Cardiac septum (tissue), 1 donor: ENCODE measurements around the gene ATCAY. TPM values are rescaled to one million over a fixed set of nuclear protein-coding genes. Genes with fewer than 3 reads are reported as not detected.

Source experiments
- DNase-seq: peaks from one replicate; pipeline ENCODE4 v3.0.0-alpha.2; 2020; ENCODE audit warnings: low spot score
- intact Hi-C: fragments of 100-400 bp; cut with DNase I; formaldehyde crosslinking; loops from one replicate; pipeline ENCODE4 v1.14.0; 2022
- long read RNA-seq: library from polyadenylated mRNA; unstranded; transcript quantifications from one replicate; pipeline ENCODE4 v2.0.0, GENCODE V29; 2021
- total RNA-seq: library from RNA; stranded (reverse); fragmentation: NEBNext Ultra II Directional; extraction: Animal tissue kit (Norgen Biotek cat#: 25700); gene quantifications from one replicate; pipeline ENCODE4 v1.2.1, GENCODE V29; 2021
- donor health status: DM: no; HTN: no; CAD: no.

Gene ATCAY, protein sequence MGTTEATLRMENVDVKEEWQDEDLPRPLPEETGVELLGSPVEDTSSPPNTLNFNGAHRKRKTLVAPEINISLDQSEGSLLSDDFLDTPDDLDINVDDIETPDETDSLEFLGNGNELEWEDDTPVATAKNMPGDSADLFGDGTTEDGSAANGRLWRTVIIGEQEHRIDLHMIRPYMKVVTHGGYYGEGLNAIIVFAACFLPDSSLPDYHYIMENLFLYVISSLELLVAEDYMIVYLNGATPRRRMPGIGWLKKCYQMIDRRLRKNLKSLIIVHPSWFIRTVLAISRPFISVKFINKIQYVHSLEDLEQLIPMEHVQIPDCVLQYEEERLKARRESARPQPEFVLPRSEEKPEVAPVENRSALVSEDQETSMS
- not detected for total RNA-seq
- long read RNA-seq, partial matches to known transcripts = 0 of 4 reads
- long read RNA-seq, other reads (novel, unspliced or antisense) = 4 of 4 reads

GRCh38 chr19:3880471-3881271 is at the start of gene ATCAY:
Gene ATCAY (plus strand): TSS chr19:3880685. CDS start chr19:3885768, 5,083 bp downstream.
- intact Hi-C loops = no loop called here
- no peak for DNase-seq

GRCh38 chr19:3831601-3832000 is 48.9 kb upstream of the ATCAY start:
- intact Hi-C loops = no loop called here
- DNase-seq = no peak

- intact Hi-C loops = no loop called here
Measured at GRCh38 chr19:3832001-3832400, 48.5 kb upstream of the ATCAY start.

DNA sequence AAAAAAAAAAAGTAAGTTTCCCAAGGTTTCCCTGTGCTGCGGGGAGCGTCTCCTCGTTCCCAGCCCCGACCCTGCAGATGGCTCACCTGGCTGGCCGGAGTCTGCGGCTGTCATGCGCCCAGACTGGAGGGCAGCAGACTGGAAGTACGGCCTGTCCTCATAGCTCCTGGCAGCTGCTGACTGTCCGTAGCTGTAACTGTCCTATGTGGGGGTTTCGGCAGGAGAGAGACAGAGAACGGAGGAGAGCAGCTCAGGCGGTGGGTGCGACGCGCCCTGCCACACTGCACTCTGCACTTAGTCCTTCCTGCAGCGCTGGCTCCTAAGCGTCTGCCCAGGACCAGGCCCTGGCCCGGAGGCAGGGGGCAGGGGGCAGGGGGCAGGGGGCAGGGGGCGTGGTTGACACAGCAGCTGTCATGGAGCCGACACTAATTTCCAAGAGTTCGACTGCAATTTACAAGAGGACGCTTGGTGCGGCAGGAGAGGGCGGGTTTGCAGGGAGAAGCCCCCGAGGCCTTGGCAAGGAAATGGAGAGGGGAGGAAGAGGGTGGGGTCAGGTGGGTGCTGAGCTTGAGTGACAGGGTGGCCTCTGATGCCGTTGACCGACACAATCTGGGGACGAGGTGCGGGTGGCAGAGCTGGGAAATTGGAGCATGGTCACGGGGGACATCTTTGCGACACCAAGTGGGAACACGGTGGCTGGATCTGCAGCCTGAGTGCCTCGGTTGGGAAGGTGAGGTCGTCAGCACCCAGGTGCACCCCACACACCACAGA is 46.7 kb upstream of the ATCAY start:
- intact Hi-C loops = no loop called here

More at GRCh38 chr19:3832001-3832400, 48.5 kb upstream of the ATCAY start:
- DNase-seq = no peak

GRCh38 chr19:3834349-3835054 is 46.0 kb upstream of the ATCAY start:
- intact Hi-C loops = no loop called here

More for the DNA sequence above, 46.7 kb upstream of the ATCAY start:
- DNase-seq = no peak

GRCh38 chr19:3835055-3835435 is 45.4 kb upstream of the ATCAY start:
- intact Hi-C loops = no loop called here
- no peak for DNase-seq

More at GRCh38 chr19:3834349-3835054, 46.0 kb upstream of the ATCAY start:
- no peak for DNase-seq

GRCh38 chr19:3836887-3837286 is 43.6 kb upstream of the ATCAY start:
- intact Hi-C loops = no loop called here
- DNase-seq = no peak

DNA sequence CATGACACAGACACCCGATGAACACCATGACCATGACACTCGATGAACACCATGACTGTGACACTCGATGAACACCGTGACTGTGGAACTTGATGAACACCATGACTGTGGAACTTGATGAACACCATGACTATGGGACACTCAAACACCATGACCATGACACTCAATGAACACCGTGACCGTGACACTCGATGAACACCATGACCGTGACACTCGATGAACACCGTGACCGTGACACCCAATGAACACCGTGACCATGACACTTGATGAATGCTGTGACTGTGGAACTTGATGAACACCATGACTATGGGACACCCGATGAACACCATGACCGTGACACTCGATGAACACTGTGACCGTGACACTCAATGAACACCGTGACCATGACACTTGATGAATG is 43.2 kb upstream of the ATCAY start:
- no peak for DNase-seq
- intact Hi-C loops = no loop called here

DNA sequence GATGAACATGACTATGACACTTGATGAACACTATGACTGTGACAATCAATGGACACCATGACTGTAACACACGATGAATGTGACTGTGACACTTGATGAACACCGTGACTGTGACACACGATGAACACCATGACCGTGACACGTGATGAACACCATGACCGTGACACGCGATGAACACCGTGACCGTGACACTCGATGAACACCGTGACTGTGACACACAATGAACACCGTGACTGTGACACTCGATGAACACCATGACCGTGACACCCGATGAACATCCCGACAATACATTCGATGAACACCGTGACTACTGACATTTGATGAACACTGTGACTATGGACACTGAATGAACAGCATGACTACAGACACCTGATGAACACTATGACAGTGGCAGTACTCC is 42.6 kb upstream of the ATCAY start:
- intact Hi-C loops = no loop called here
- no peak for DNase-seq

DNA sequence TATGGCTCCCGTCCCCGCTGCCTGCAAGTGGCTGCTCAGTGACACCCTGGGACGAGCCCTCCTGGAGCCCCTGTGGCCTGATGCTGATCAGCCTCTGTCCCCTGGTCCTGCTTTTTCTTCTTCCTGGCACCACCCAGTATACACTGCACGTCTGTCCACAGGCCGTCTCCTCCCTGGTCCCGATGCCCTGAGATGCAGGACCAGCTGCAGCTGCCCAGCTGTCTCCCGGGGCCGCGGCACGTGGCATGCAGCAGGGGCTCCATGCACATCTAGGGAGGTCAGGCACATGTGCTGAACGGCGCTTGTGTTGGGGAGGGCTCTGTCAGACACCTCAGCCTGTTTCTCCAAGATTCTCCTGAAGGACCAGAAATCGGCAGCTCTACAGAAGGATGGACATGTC is 41.8 kb upstream of the ATCAY start:
- intact Hi-C loops = no loop called here
- DNase-seq = no peak

GRCh38 chr19:3839941-3840340 is 40.5 kb upstream of the ATCAY start:
- DNase-seq = no peak
- intact Hi-C loops = no loop called here

- no peak for DNase-seq
- intact Hi-C loops = no loop called here
Measured at GRCh38 chr19:3840804-3841203, 39.7 kb upstream of the ATCAY start.

- no peak for DNase-seq
- intact Hi-C loops = no loop called here
Measured at GRCh38 chr19:3842948-3843347, 37.5 kb upstream of the ATCAY start.

DNA sequence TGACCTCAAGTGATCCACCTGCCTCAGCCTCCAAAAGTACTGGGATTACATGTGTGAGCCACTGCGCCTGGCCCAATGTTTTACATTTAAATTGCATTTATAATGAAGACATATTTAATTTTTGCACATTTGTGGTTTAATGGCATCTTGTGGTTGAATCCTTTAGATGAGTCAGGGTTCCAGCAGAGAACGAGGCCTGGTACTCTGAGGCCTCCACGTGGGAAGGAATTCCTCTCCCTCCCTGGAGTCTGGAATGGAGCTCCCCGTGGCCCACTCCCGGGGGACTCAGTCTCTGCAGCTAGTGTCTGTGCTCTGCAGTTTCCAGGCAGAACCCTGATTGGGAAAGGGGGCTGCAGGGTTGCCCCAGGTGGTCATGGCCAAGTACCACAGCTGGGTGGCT is 35.9 kb upstream of the ATCAY start:
- no peak for DNase-seq
- intact Hi-C loops = no loop called here

- DNase-seq = no peak
- intact Hi-C loops = no loop called here
Measured at GRCh38 chr19:3849092-3849491, 31.4 kb upstream of the ATCAY start.

GRCh38 chr19:3849787-3850186 is 30.7 kb upstream of the ATCAY start:
- DNase-seq = no peak
- intact Hi-C loops = no loop called here

GRCh38 chr19:3850320-3850972 is 30.0 kb upstream of the ATCAY start:
- DNase-seq = no peak
- intact Hi-C loops = no loop called here

- no peak for DNase-seq
- intact Hi-C loops = no loop called here
Measured at GRCh38 chr19:3851254-3852176, 29.0 kb upstream of the ATCAY start.
